Measurements from ENCODE around the gene PLPP4. TPM values are rescaled to one million over a fixed set of nuclear protein-coding genes. Genes with fewer than 3 reads are reported as not detected.

PLPP4 gene
- total and polyA plus RNA-seq, 2 of the 13 experiments (the other 11 are each of a cell fraction or from before 2014, with no cell fraction given) = not detected

DNA sequence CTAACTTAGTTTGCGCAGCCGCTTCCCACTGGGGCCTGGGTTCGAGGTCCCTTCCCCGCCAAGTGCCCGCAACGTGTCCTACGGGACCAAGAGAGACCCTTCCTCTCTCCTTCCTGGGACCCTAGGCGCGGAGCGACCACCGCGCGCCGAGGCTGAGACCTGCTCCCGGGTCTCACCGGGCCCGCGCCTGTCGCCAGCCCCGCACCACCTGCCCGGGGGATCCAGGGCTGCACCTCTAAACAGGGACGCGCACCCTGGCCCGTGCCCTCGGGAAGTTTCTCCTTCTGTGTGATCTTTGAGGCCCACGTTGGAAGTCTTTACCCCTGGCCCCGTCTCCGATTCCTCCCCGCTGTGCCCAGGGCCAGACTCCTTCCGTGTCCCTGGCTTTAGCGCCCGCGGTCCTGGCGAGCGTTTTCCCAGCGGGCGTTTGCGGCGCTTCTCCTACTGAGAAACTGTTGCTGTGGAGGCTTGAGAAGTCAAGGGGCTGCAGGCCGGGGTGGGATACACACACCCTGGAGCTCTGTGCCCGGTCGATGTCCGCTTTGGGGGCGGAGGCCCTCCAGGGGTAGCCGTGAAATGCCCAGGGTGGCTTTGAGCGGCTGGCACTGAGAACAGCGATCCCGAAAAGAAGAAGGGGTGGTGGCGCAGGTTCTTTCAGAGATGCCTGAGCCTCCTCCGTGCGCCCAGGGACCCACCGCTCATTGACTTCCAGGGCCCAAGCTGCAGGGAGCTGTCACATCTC lies 575 bp downstream of the PLPP4 start:
- in situ Hi-C loops (cut with HindIII; ENCODE audit: extremely low pct_ligation_motif_present, low pct_unique_long_range_greater_than_20kb) = no loop called here
- Histone ChIP-seq H3K27me3 (ENCODE audit: control insufficient read depth in 1 of 2, insufficient read depth in 2 of 2, low read length in 2 of 2) (peaks cover 5 to 42% of the 10 kb centered on the region in 2 experiments; a peak in 3 of 5 replicates), H3K79me2 (ENCODE audit: insufficient read depth, low read length) (no peaks in the 10 kb centered on the region), H3K9me3 (ENCODE audit: low read length) (no peaks in the 10 kb centered on the region), H3K4me1 (ENCODE audit: insufficient read depth, low read length) (no peaks in the 10 kb centered on the region; the same call in 1 of the 2 replicates), H3K36me3 (replicated peaks in 1 of 2; ENCODE audit: control insufficient read depth in 1 of 2, insufficient read depth in 2 of 2, low read length in 2 of 2) (no peaks in the 10 kb centered on the region), H3K27ac (ENCODE audit: extremely low read length, insufficient read depth, low read length) (no peak overlapping the region), H4K20me1 (ENCODE audit: insufficient read depth, low read length) (no peaks in the 10 kb centered on the region), H3K4me3 (replicated peaks in 1 of 3; ENCODE audit: insufficient read depth in 1 of 3, low read depth in 2 of 3, low read length in 3 of 3) (peak overlapping the region in 1 of 3 experiments; percentile 48; a peak in 1 of 6 replicates), H2AFZ (ENCODE audit: low read length) (no peak overlapping the region), H3K4me2 (ENCODE audit: low read depth, low read length) (peak overlapping the region; percentile 18; the same call in 1 of the 2 replicates), H3K9ac (ENCODE audit: insufficient read depth, low read depth, low read length) (no peak overlapping the region)
- ChIA-PET POLR2A (no interaction called here), CTCF (ENCODE audit: low intra/inter-chr PET ratio, low total read pairs) (no interaction called here)
- BruUV-seq (replicated peaks) = no TSS peak
- DNase-seq (ENCODE audit: low spot score) = no peak
- no peak for TF ChIP-seq FOSL1 (CRISPR knock-in tag; IDR thresholded peaks at IDR 0.05; ENCODE audit: borderline replicate concordance)
- TF ChIP-seq RBM39 (IDR thresholded peaks at IDR 0.05; ENCODE audit: low read depth, low read length, poor library complexity, severe bottlenecking) = no peak
- TF ChIP-seq SMARCE1 (IDR thresholded peaks at IDR 0.05; ENCODE audit: borderline replicate concordance) = no peak
- TF ChIP-seq ZBTB20 (CRISPR knock-in tag; IDR thresholded peaks at IDR 0.05; ENCODE audit: borderline replicate concordance, low read depth) = no peak
- TF ChIP-seq TEAD3 (CRISPR knock-in tag; optimal IDR thresholded peaks at IDR 0.05; ENCODE audit: borderline replicate concordance) = no peak
- TF ChIP-seq ZNF225 (CRISPR knock-in tag; IDR thresholded peaks at IDR 0.05) = no peak
- no peak for TF ChIP-seq BHLHE40 (IDR thresholded peaks at IDR 0.05; ENCODE audit: low read length)
- no peak for TF ChIP-seq FOXK1 (CRISPR knock-in tag; IDR thresholded peaks at IDR 0.05; ENCODE audit: borderline replicate concordance, low read depth)
- no peak for TF ChIP-seq ZNF160 (CRISPR knock-in tag; IDR thresholded peaks at IDR 0.05)
- TF ChIP-seq ZNF572 (CRISPR knock-in tag; IDR thresholded peaks at IDR 0.05) = no peak
- TF ChIP-seq, protein P1, sequence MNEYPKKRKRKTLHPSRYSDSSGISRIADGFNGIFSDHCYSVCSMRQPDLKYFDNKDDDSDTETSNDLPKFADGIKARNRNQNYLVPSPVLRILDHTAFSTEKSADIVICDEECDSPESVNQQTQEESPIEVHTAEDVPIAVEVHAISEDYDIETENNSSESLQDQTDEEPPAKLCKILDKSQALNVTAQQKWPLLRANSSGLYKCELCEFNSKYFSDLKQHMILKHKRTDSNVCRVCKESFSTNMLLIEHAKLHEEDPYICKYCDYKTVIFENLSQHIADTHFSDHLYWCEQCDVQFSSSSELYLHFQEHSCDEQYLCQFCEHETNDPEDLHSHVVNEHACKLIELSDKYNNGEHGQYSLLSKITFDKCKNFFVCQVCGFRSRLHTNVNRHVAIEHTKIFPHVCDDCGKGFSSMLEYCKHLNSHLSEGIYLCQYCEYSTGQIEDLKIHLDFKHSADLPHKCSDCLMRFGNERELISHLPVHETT (CRISPR knock-in tag; conservative IDR thresholded peaks at IDR 0.05) = no peak
- 65% methylated on average over 37 of the region's 52 CpGs for WGBS (ENCODE audit: low lambda C conversion rate)
- no peak; the same call in 2 of the 3 replicates for ATAC-seq
- intact Hi-C loops (cut with micrococcal nuclease; ENCODE audit: unreplicated experiment) = no loop called here
- no peak for FAIRE-seq

Measured in HepG2 (cell line).